Thymus (tissue), 11 donors: ENCODE data around the gene AKAP14. TPM values are rescaled to one million over a fixed set of nuclear protein-coding genes. Genes with fewer than 3 reads are reported as not detected.
"Not testable (repeated sequence)": the region's sequence is repeated elsewhere in the genome, so short reads cannot be mapped to it uniquely, and the experiment has no call there.

Source experiments
- DNase-seq, 9 donors: peaks; one replicate each; pipeline ENCODE4 v3.0.0-alpha.2; 2013; ENCODE audit warnings: low spot score in 9 of 9, low read depth in 6 of 9, missing footprints in 1 of 9
- H3K27ac ChIP-seq, 2 donors: one replicate each; pipeline ENCODE4 v1.5.1; 2013; ENCODE audit warnings: control low read depth in 1 of 2, low read depth in 1 of 2, low read length in 1 of 2, mild to moderate bottlenecking in 1 of 2, moderate library complexity in 1 of 2
- H3K27me3 ChIP-seq, 2 donors: one replicate each; pipeline ENCODE4 v1.5.1; 2013; ENCODE audit warnings: low read length in 1 of 2; ENCODE audit not compliant: control insufficient read depth in 2 of 2, insufficient read depth in 1 of 2
- H3K36me3 ChIP-seq, 2 donors: one replicate each; pipeline ENCODE4 v1.5.1; 2013; ENCODE audit warnings: low read length in 1 of 2, mild to moderate bottlenecking in 1 of 2, moderate library complexity in 1 of 2; ENCODE audit not compliant: control insufficient read depth in 2 of 2, insufficient read depth in 2 of 2
- H3K4me1 ChIP-seq, 2 donors: one replicate each; pipeline ENCODE4 v1.5.1; 2013; ENCODE audit warnings: low read length in 2 of 2; ENCODE audit not compliant: control insufficient read depth in 2 of 2, insufficient read depth in 2 of 2
- H3K4me3 ChIP-seq, 2 donors: one replicate each; pipeline ENCODE4 v1.5.1; 2013; ENCODE audit warnings: low read length in 2 of 2, control low read depth in 1 of 2, mild to moderate bottlenecking in 1 of 2
- H3K9me3 ChIP-seq, 2 donors: one replicate each; pipeline ENCODE4 v1.5.1; 2013; ENCODE audit warnings: low read length in 1 of 2, mild to moderate bottlenecking in 1 of 2; ENCODE audit not compliant: control insufficient read depth in 2 of 2, insufficient read depth in 1 of 2
- WGBS: extraction: QIAGEN DNeasy Blood & Tissue Kit; methylation state at CpG from one replicate; pipeline ENCODE4 v1.1.7; 2013; 5-methylcytosine and 5-hydroxymethylcytosine counted together
- polyA plus RNA-seq: library from polyadenylated mRNA; stranded (reverse); fragments of 200-250 nt; gene quantifications from one replicate; pipeline ENCODE4 v1.2.3, GENCODE V29; 2013
- total RNA-seq: library from RNA; stranded (reverse); fragments of 120-200 nt; gene quantifications from one replicate; pipeline ENCODE4 v1.2.4, GENCODE V29; 2013
- donor health status: healthy.

The AKAP14 gene
- total and polyA plus RNA-seq, 2 donors = 0.09 to 0.34 TPM

GRCh38 chrX:119945481-119945880, 49.8 kb downstream of the AKAP14 start:
- no peaks in the 10 kb centered on the region for H3K36me3 ChIP-seq
- H3K27ac ChIP-seq = no peak overlapping the region
- no peak for DNase-seq
- H3K4me1 ChIP-seq = peaks cover 5 to 6% of the 10 kb centered on the region in 2 donors
- H3K4me3 ChIP-seq = no peak overlapping the region
- WGBS = 83% methylated on average over 6 of the region's 6 CpGs
- peaks cover 0 to 9% of the 10 kb centered on the region in 2 donors for H3K27me3 ChIP-seq
- H3K9me3 ChIP-seq = no peaks in the 10 kb centered on the region

GRCh38 chrX:119948381-119948780, 52.7 kb downstream of the AKAP14 start:
- Histone ChIP-seq H3K4me3 (no peak overlapping the region), H3K36me3 (no peaks in the 10 kb centered on the region), H3K27ac (no peak overlapping the region), H3K4me1 (no peaks in the 10 kb centered on the region), H3K27me3 (peaks cover 0 to 9% of the 10 kb centered on the region in 2 donors), H3K9me3 (no peaks in the 10 kb centered on the region)
- 95% methylated on average over 5 of the region's 5 CpGs for WGBS
- DNase-seq = no peak

- Histone ChIP-seq H3K4me3 (no peak overlapping the region), H3K4me1 (no peaks in the 10 kb centered on the region), H3K9me3 (no peaks in the 10 kb centered on the region), H3K27me3 (peaks cover 0 to 3% of the 10 kb centered on the region in 2 donors), H3K36me3 (no peaks in the 10 kb centered on the region), H3K27ac (no peak overlapping the region)
- no peak for DNase-seq
- 94% methylated on average over 3 of the region's 3 CpGs for WGBS
Observed at GRCh38 chrX:119954374-119954773, 58.7 kb downstream of the AKAP14 start.

- not testable (repeated sequence) for H3K27ac ChIP-seq, H3K36me3 ChIP-seq, H3K4me1 ChIP-seq, H3K4me3 ChIP-seq, H3K9me3 ChIP-seq, H3K27me3 ChIP-seq
- 28% methylated on average over 21 of the region's 21 CpGs for WGBS
- peak in 1 of 9 donors; percentile 28 for DNase-seq
Observed at GRCh38 chrX:119955807-119956570, 60.3 kb downstream of the AKAP14 start.

GRCh38 chrX:119960625-119961024, 64.9 kb downstream of the AKAP14 start:
- H3K4me3 ChIP-seq = no peak overlapping the region
- H3K9me3 ChIP-seq = no peaks in the 10 kb centered on the region
- no peaks in the 10 kb centered on the region for H3K27me3 ChIP-seq
- DNase-seq = no peak
- no peaks in the 10 kb centered on the region for H3K36me3 ChIP-seq
- H3K4me1 ChIP-seq = no peaks in the 10 kb centered on the region
- no peak overlapping the region for H3K27ac ChIP-seq

GRCh38 chrX:119966837-119967236, 71.1 kb downstream of the AKAP14 start:
- not testable (repeated sequence) for H3K27ac ChIP-seq, H3K4me3 ChIP-seq, DNase-seq, H3K36me3 ChIP-seq, H3K4me1 ChIP-seq, H3K9me3 ChIP-seq, H3K27me3 ChIP-seq
- WGBS = 100% methylated on average over 1 of the region's 1 CpG

Other genes starting within 250 kb of the AKAP14 start
- 223 TPM for gene SEPTIN6, start 202.7 kb upstream of the AKAP14 start, total RNA-seq
- gene SEPTIN6, start 202.7 kb upstream of the AKAP14 start, polyA plus RNA-seq = 53.1 TPM
- gene SOWAHD, start 137.3 kb upstream of the AKAP14 start, total RNA-seq = 1.8 TPM
- 1.6 TPM for gene SOWAHD, start 137.3 kb upstream of the AKAP14 start, polyA plus RNA-seq
- gene RPL39, start 104.3 kb upstream of the AKAP14 start, total RNA-seq = 5,508 TPM
- 11,737 TPM for gene RPL39, start 104.3 kb upstream of the AKAP14 start, polyA plus RNA-seq
- gene UPF3B, start 42.9 kb upstream of the AKAP14 start, total RNA-seq = 5.0 TPM
- gene UPF3B, start 42.9 kb upstream of the AKAP14 start, polyA plus RNA-seq = 13.7 TPM
- gene RNF113A, start 24.2 kb upstream of the AKAP14 start, total RNA-seq = 28.6 TPM
- 34.3 TPM for gene RNF113A, start 24.2 kb upstream of the AKAP14 start, polyA plus RNA-seq
- 208 TPM for gene NDUFA1, start 24.1 kb upstream of the AKAP14 start, total RNA-seq
- 120 TPM for gene NDUFA1, start 24.1 kb upstream of the AKAP14 start, polyA plus RNA-seq
- 6.0 TPM for gene NKAP, start 47.9 kb downstream of the AKAP14 start, total RNA-seq
- 12.0 TPM for gene NKAP, start 47.9 kb downstream of the AKAP14 start, polyA plus RNA-seq
- gene RHOXF2B, start 181.8 kb downstream of the AKAP14 start, total RNA-seq = 0.05 TPM
- not detected for gene RHOXF2B, start 181.8 kb downstream of the AKAP14 start, polyA plus RNA-seq
- gene RHOXF1, start 220.0 kb downstream of the AKAP14 start, total RNA-seq = 0.42 TPM
- 0.39 TPM for gene RHOXF1, start 220.0 kb downstream of the AKAP14 start, polyA plus RNA-seq